HepG2 (cell line): ENCODE results near the gene GALNT5. TPM values are rescaled to one million over a fixed set of nuclear protein-coding genes. Genes with fewer than 3 reads are reported as not detected.

Experiments
- ATAC-seq: fragments of 200-7000 bp; cut with Tn5 transposase; 3 replicates; pipeline ENCODE4 v1.9.1; 2020; ENCODE audit warnings: mild to moderate bottlenecking, moderate library complexity
- BruUV-seq: library from RNA; stranded (reverse); fragments of 400-500 nt; replicated peaks from 2 replicates; lab custom pipeline; 2021; lab: Mats Ljungman, UMichigan
- CTCF ChIA-PET: fragments of 300-600 bp; formaldehyde crosslinking; extraction: SDS; loops from one replicate; lab custom pipeline; 2021; ENCODE audit warnings: low total read pairs, inconsistent platforms, low intra/inter-chr PET ratio; lab: Yijun Ruan, JAX
- POLR2A ChIA-PET: fragments of 350-600 bp; sonication (Branson Sonifier 250); formaldehyde crosslinking; loops from one replicate; lab custom pipeline; 2020; ENCODE audit warnings: antibody characterized with exemption, inconsistent platforms; lab: Yijun Ruan, JAX
- DNase-seq: peaks from one replicate; pipeline ENCODE4 v3.0.0-alpha.2; 2015; ENCODE audit warnings: low spot score
- FAIRE-seq: peaks from 3 replicates; lab custom pipeline; 2011; peaks lifted over from hg19 to GRCh38; lab: Jason Lieb, UNC
- H2AFZ ChIP-seq: one replicate; pipeline ENCODE4 v1.6.1; 2011; ENCODE audit warnings: low read length, inconsistent platforms
- H3K27ac ChIP-seq: fragments of 300-600 bp; 3 replicates; pipeline ENCODE4 v1.8.0; 2011; ENCODE audit warnings: mixed run types, mild to moderate bottlenecking, mixed read lengths, low read length, inconsistent platforms; ENCODE audit not compliant: insufficient read depth; ENCODE audit errors: extremely low read length
- H3K27me3 ChIP-seq, 2 experiments: fragments of 200-600 bp in 1 of 2; 2 replicates in 1 of 2; 3 replicates in 1 of 2; pipeline versions ENCODE4 v1.6.0 to v1.8.0; 2011; ENCODE audit warnings: low read length in 2 of 2, mild to moderate bottlenecking in 2 of 2, moderate library complexity in 2 of 2, inconsistent platforms in 1 of 2; ENCODE audit not compliant: insufficient read depth in 2 of 2, control insufficient read depth in 1 of 2
- H3K36me3 ChIP-seq, 2 experiments: fragments of 200-600 bp in 1 of 2; replicated peaks in 1 of 2; 2 replicates in 1 of 2; 3 replicates in 1 of 2; pipeline versions ENCODE4 v1.5.1 to v1.8.0; 2011; ENCODE audit warnings: low read length in 2 of 2, inconsistent platforms in 1 of 2; ENCODE audit not compliant: insufficient read depth in 2 of 2, control insufficient read depth in 1 of 2
- H3K4me1 ChIP-seq: 2 replicates; pipeline ENCODE4 v1.5.1; 2012; ENCODE audit warnings: low read length, inconsistent platforms; ENCODE audit not compliant: insufficient read depth
- H3K4me2 ChIP-seq: 2 replicates; pipeline ENCODE4 v1.6.0; 2011; ENCODE audit warnings: low read depth, low read length, inconsistent platforms
- H3K4me3 ChIP-seq, 3 experiments: fragments of 200-600 bp in 1 of 3; sonication (generic), shearing (Covaris generic) in 1 of 3; replicated peaks in 1 of 3; 2 replicates each; pipeline ENCODE4 v1.5.1; 2011 to 2016; ENCODE audit warnings: low read length in 3 of 3, inconsistent platforms in 2 of 3, low read depth in 2 of 3, mild to moderate bottlenecking in 2 of 3, control low read depth in 1 of 3, mixed read lengths in 1 of 3; ENCODE audit not compliant: insufficient read depth in 1 of 3
- H3K79me2 ChIP-seq: one replicate; pipeline ENCODE4 v1.6.1; 2011; ENCODE audit warnings: low read length, inconsistent platforms; ENCODE audit not compliant: insufficient read depth
- H3K9ac ChIP-seq: 2 replicates; pipeline ENCODE4 v1.6.0; 2011; ENCODE audit warnings: mild to moderate bottlenecking, low read depth, low read length, inconsistent platforms; ENCODE audit not compliant: insufficient read depth
- H3K9me3 ChIP-seq: 2 replicates; pipeline ENCODE4 v1.5.1; 2012; ENCODE audit warnings: mild to moderate bottlenecking, low read length
- H4K20me1 ChIP-seq: 2 replicates; pipeline ENCODE4 v1.6.0; 2011; ENCODE audit warnings: inconsistent platforms, mild to moderate bottlenecking, low read length, moderate library complexity; ENCODE audit not compliant: insufficient read depth
- ATF7-NPFF ChIP-seq: sonication (generic); formaldehyde crosslinking; IDR thresholded peaks from 2 replicates; pipeline ENCODE4 v1.8.1; 2023; ENCODE audit warnings: mild to moderate bottlenecking, low read depth, missing genetic modification reagents, moderate library complexity
- ELK4 ChIP-seq: sonication (generic); formaldehyde crosslinking; IDR thresholded peaks from 2 replicates; pipeline ENCODE4 v1.9.0; 2021; ENCODE audit warnings: missing genetic modification reagents, borderline replicate concordance
- GZF1 ChIP-seq: sonication (generic); formaldehyde crosslinking; IDR thresholded peaks from 2 replicates; pipeline ENCODE4 v1.5.1; 2020; ENCODE audit warnings: mild to moderate bottlenecking, missing genetic modification reagents
- HNRNPLL ChIP-seq: fragments of 200-400 bp; formaldehyde crosslinking; IDR thresholded peaks from 2 replicates; pipeline ENCODE4 v1.6.1; 2017; ENCODE audit warnings: mild to moderate bottlenecking, low read depth, low read length; ENCODE audit not compliant: poor library complexity, severe bottlenecking
- LRRFIP1 ChIP-seq: sonication (generic); formaldehyde crosslinking; conservative IDR thresholded peaks from 2 replicates; pipeline ENCODE4 v1.4.0; 2020; ENCODE audit warnings: missing genetic modification reagents
- PHF21A ChIP-seq: sonication (generic); formaldehyde crosslinking; IDR thresholded peaks from 2 replicates; pipeline ENCODE4 v1.5.0; 2020; ENCODE audit warnings: mild to moderate bottlenecking, missing genetic modification reagents
- TBX2 ChIP-seq: sonication (generic); formaldehyde crosslinking; IDR thresholded peaks from 2 replicates; pipeline ENCODE4 v1.5.0; 2020; ENCODE audit warnings: missing genetic modification reagents, mild to moderate bottlenecking, borderline replicate concordance
- ZBTB38 ChIP-seq: sonication (generic); formaldehyde crosslinking; IDR thresholded peaks from 2 replicates; pipeline ENCODE4 v1.5.1; 2020; ENCODE audit warnings: mild to moderate bottlenecking, missing genetic modification reagents
- ZFP36 ChIP-seq: fragments of 150-350 bp; IDR thresholded peaks from 2 replicates; pipeline ENCODE4 v1.6.1; 2018; ENCODE audit warnings: borderline replicate concordance, low read length, low read depth; ENCODE audit not compliant: partially characterized antibody
- ZHX2 ChIP-seq, 2 experiments: sonication (generic) in 1 of 2; formaldehyde crosslinking in 1 of 2; IDR thresholded peaks; 2 replicates each; pipeline versions ENCODE4 v1.6.1 to v1.9.0; 2014 to 2022; ENCODE audit warnings: antibody characterized with exemption in 1 of 2, borderline replicate concordance in 1 of 2, inconsistent platforms in 1 of 2, low read depth in 1 of 2, missing genetic modification reagents in 1 of 2
- WGBS: methylation state at CpG from one replicate; pipeline ENCODE4 v1.1.6; 2017; ENCODE audit warnings: low lambda C conversion rate; 5-methylcytosine and 5-hydroxymethylcytosine counted together
- in situ Hi-C: cut with HindIII; loops from 2 replicates; pipeline ENCODE4 v1.10.0; 2017; ENCODE audit warnings: low pct_unique_long_range_greater_than_20kb; ENCODE audit not compliant: extremely low pct_ligation_motif_present
- intact Hi-C: fragments of 100-400 bp; cut with micrococcal nuclease; formaldehyde crosslinking; loops from one replicate; pipeline ENCODE4 v1.10.0; 2022; ENCODE audit not compliant: unreplicated experiment
- polyA plus RNA-seq, 8 experiments: library from polyadenylated mRNA; depleted of rRNA in 3 of 8; stranded (reverse) in 7 of 8; unstranded in 1 of 8; fragments of >200 nt; fragmentation: Illumina TruSeq in 4 of 8; extraction: Trizol in 4 of 8; gene quantifications; 2 replicates each; pipeline versions ENCODE4 v1.2.1 to v1.2.3, GENCODE V29; 2011 to 2016; ENCODE audit warnings: low read depth in 4 of 8, missing spikeins in 1 of 8, mixed read lengths in 1 of 8; ENCODE audit not compliant: insufficient read depth in 1 of 8
- total RNA-seq, 5 experiments: library from RNA; depleted of rRNA; stranded (reverse); fragments of >200 nt; fragmentation: Illumina TruSeq; extraction: Trizol; gene quantifications; 2 replicates each; pipeline ENCODE4 v1.2.3, GENCODE V29; 2016; ENCODE audit warnings: low read depth in 1 of 5

GALNT5 gene
- total and polyA plus RNA-seq, 2 of the 13 experiments (the other 11 are each of a cell fraction or from before 2014, with no cell fraction given) = not detected

- no peak for TF ChIP-seq ZBTB38 (CRISPR knock-in tag)
- no peak for TF ChIP-seq PHF21A (CRISPR knock-in tag)
- no peak for TF ChIP-seq ZHX2 (IDR thresholded peaks at IDR 0.05; ENCODE audit: low read depth)
- TF ChIP-seq ZHX2 (CRISPR knock-in tag; IDR thresholded peaks at IDR 0.05; ENCODE audit: borderline replicate concordance) = no peak
- no peak for TF ChIP-seq GZF1 (CRISPR knock-in tag)
- TF ChIP-seq ZFP36 = no peak
- TF ChIP-seq TBX2 = no peak
- TF ChIP-seq ELK4 (CRISPR knock-in tag) = no peak
- TF ChIP-seq LRRFIP1 (CRISPR knock-in tag) = no peak
- TF ChIP-seq HNRNPLL = no peak
- no peak for TF ChIP-seq ATF7-NPFF
- Histone ChIP-seq H3K9ac (no peak overlapping the region), H3K4me1 (no peaks in the 10 kb centered on the region), H2AFZ (no peak overlapping the region), H3K27ac (no peak overlapping the region), H3K79me2 (no peaks in the 10 kb centered on the region), H3K36me3 (no peaks in the 10 kb centered on the region), H4K20me1 (no peaks in the 10 kb centered on the region), H3K4me3 (no peak overlapping the region), H3K27me3 (no peaks in the 10 kb centered on the region), H3K9me3 (no peaks in the 10 kb centered on the region), H3K4me2 (no peak overlapping the region)
- WGBS = 2% methylated on average over 2 of the region's 2 CpGs
- FAIRE-seq (no peak), DNase-seq (no peak), ATAC-seq (no peak)
- intact Hi-C loops (no loop called here), in situ Hi-C loops (no loop called here)
- BruUV-seq = no TSS peak
- ChIA-PET CTCF (no interaction called here), POLR2A (no interaction called here)
These were observed 66.9 kb downstream of the GALNT5 start for GRCh38 chr2:157324331-157324843.
